GM18861 (cell line): ENCODE measurements around the gene ACER3.
"Not testable (repeated sequence)": the region's sequence is repeated elsewhere in the genome, so short reads cannot be mapped to it uniquely, and the experiment has no call there.

Experiments
- ATAC-seq: cut with Tn5 transposase; IDR thresholded peaks from one replicate; pipeline ENCODE4 v1.9.1; 2021; ENCODE audit not compliant: unreplicated experiment

ACER3 gene

GRCh38 chr11:77055101-77055561 lies 194.4 kb downstream of the ACER3 start:
- ATAC-seq = no peak

GRCh38 chr11:77055913-77056312 lies 195.2 kb downstream of the ACER3 start:
- ATAC-seq = no peak

GRCh38 chr11:77056814-77057402 lies 196.2 kb downstream of the ACER3 start:
- ATAC-seq = no peak

- ATAC-seq = no peak
These were observed 197.3 kb downstream of the ACER3 start for GRCh38 chr11:77057938-77058474.

GRCh38 chr11:77058900-77059299 lies 198.2 kb downstream of the ACER3 start:
- ATAC-seq = no peak

GRCh38 chr11:77059806-77060205 lies 199.1 kb downstream of the ACER3 start:
- ATAC-seq = no peak

- ATAC-seq = no peak
These were observed 199.5 kb downstream of the ACER3 start for GRCh38 chr11:77060234-77060633.

- ATAC-seq = not testable (repeated sequence)
These were observed 200.5 kb downstream of the ACER3 start for GRCh38 chr11:77061258-77061657.

- no peak for ATAC-seq
These were observed 202.2 kb downstream of the ACER3 start for GRCh38 chr11:77062924-77063323.

- no peak for ATAC-seq
These were observed 202.7 kb downstream of the ACER3 start for GRCh38 chr11:77063407-77063806.

- no peak for ATAC-seq
These were observed 203.1 kb downstream of the ACER3 start for GRCh38 chr11:77063861-77064260.

- no peak for ATAC-seq
These were observed 204.0 kb downstream of the ACER3 start for GRCh38 chr11:77064648-77065217.

GRCh38 chr11:77065878-77066228 lies 205.1 kb downstream of the ACER3 start:
- no peak for ATAC-seq

- peak; percentile 85 for ATAC-seq
These were observed 205.7 kb downstream of the ACER3 start, which contains the start of gene CAPN5 for GRCh38 chr11:77066229-77067042. Gene CAPN5, plus strand, starts transcription at chr11:77066971. Its CDS starts 17,916 bp downstream, at chr11:77084887.

- ATAC-seq = no peak
These were observed 207.2 kb downstream of the ACER3 start for GRCh38 chr11:77067861-77068443.

GRCh38 chr11:77068457-77069335 lies 208.0 kb downstream of the ACER3 start:
- no peak for ATAC-seq

- no peak for ATAC-seq
These were observed 208.7 kb downstream of the ACER3 start for GRCh38 chr11:77069336-77069968.

- ATAC-seq = no peak
These were observed 209.4 kb downstream of the ACER3 start for GRCh38 chr11:77069969-77070582.

GRCh38 chr11:77071077-77071476 lies 210.4 kb downstream of the ACER3 start:
- ATAC-seq = no peak
